ENCODE data around the gene SMYD3. TPM values are rescaled to one million over a fixed set of nuclear protein-coding genes. Genes with fewer than 3 reads are reported as not detected.

SMYD3 gene
- total RNA-seq, 1 experiment from 2014 or later, result 29.6 TPM

DNA sequence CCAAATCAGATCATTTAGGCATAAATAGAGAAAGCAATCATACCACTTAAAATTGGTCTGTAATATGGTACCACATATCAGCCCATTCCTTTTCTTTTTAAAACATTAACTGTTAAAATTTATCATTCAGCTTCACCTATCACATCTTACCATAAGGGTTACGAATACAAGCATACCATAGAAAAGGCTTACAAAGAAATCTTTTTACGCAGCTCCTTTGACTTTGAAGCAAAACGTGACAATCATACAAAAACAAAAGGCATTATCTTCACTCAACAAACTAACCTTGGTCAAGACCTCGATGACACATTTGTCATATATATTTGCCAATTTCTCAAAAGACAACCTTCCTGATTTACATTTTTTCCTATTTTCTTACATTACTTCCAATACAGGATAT is 169.0 kb downstream of the SMYD3 start:
- BruUV-seq (replicated peaks), result no TSS peak
- TF ChIP-seq EZH2 (IDR thresholded peaks at IDR 0.05; ENCODE audit: low read depth), result no peak
- TF ChIP-seq, protein P1, sequence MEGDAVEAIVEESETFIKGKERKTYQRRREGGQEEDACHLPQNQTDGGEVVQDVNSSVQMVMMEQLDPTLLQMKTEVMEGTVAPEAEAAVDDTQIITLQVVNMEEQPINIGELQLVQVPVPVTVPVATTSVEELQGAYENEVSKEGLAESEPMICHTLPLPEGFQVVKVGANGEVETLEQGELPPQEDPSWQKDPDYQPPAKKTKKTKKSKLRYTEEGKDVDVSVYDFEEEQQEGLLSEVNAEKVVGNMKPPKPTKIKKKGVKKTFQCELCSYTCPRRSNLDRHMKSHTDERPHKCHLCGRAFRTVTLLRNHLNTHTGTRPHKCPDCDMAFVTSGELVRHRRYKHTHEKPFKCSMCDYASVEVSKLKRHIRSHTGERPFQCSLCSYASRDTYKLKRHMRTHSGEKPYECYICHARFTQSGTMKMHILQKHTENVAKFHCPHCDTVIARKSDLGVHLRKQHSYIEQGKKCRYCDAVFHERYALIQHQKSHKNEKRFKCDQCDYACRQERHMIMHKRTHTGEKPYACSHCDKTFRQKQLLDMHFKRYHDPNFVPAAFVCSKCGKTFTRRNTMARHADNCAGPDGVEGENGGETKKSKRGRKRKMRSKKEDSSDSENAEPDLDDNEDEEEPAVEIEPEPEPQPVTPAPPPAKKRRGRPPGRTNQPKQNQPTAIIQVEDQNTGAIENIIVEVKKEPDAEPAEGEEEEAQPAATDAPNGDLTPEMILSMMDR (conservative IDR thresholded peaks at IDR 0.05), result no peak
- POLR2A ChIA-PET (ENCODE audit: unreplicated experiment), result no interaction called here

DNA sequence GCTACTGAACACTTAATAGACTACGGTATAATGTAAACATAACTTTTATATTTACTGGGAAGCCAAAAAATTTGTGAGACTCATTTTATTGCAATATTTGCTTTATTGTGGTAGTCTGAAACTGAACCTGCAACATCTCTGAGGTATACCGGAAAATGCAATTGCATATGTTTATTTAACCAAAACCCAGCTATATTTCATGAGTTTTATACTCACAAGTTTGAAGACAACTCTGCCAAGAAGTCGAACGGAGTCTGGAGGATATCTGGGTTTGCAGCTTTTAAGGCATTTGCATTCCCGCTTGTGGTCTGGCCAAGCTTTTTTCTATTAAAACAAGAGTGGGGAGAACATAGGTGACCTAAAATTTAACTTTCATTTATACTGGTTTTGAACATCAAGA is 171.9 kb downstream of the SMYD3 start:
- ChIA-PET CTCF (no interaction called here), POLR2A (ENCODE audit: unreplicated experiment) (no interaction called here)
- Histone ChIP-seq H3K4me3 (no peak overlapping the region), H3K9me2 (ENCODE audit: insufficient read depth) (no peaks in the 10 kb centered on the region), H3K36me3 (ENCODE audit: low read depth) (no peaks in the 10 kb centered on the region), H3F3A (ENCODE audit: insufficient read depth, low read depth) (no peaks in the 10 kb centered on the region), H3K4me2 (no peak overlapping the region), H3K27ac (no peak overlapping the region), H3K79me2 (ENCODE audit: low read depth) (no peaks in the 10 kb centered on the region), H3K27me3 (ENCODE audit: insufficient read depth, low read depth) (no peaks in the 10 kb centered on the region), H3K4me1 (replicated peaks; ENCODE audit: insufficient read depth) (no peaks in the 10 kb centered on the region), H4K20me1 (ENCODE audit: insufficient read depth) (no peaks in the 10 kb centered on the region), H3K9me3 (ENCODE audit: insufficient read depth, low read depth) (no peaks in the 10 kb centered on the region), H2AFZ (no peak overlapping the region)
- intact Hi-C loops (cut with micrococcal nuclease; ENCODE audit: unreplicated experiment), result no loop called here
- no peak for TF ChIP-seq EZH2 (IDR thresholded peaks at IDR 0.05; ENCODE audit: low read depth)
- TF ChIP-seq, protein P1 (conservative IDR thresholded peaks at IDR 0.05), result no peak
- no TSS peak for BruUV-seq (replicated peaks)
- DNase-seq, result no peak

More for the DNA sequence above, 169.0 kb downstream of the SMYD3 start:
- no peaks in the 10 kb centered on the region for H3K4me1 ChIP-seq (replicated peaks; ENCODE audit: insufficient read depth)
- intact Hi-C loops (cut with micrococcal nuclease; ENCODE audit: unreplicated experiment), result no loop called here
- no peak overlapping the region for H3K4me2 ChIP-seq
- H3K79me2 ChIP-seq (ENCODE audit: low read depth), result no peaks in the 10 kb centered on the region
- no peaks in the 10 kb centered on the region for H3K9me2 ChIP-seq (ENCODE audit: insufficient read depth)
- no peaks in the 10 kb centered on the region for H3K36me3 ChIP-seq (ENCODE audit: low read depth)
- H3K9me3 ChIP-seq (ENCODE audit: insufficient read depth, low read depth), result no peaks in the 10 kb centered on the region
- no peak for DNase-seq
- no peak overlapping the region for H3K27ac ChIP-seq
- H2AFZ ChIP-seq, result no peak overlapping the region
- no peaks in the 10 kb centered on the region for H3K27me3 ChIP-seq (ENCODE audit: insufficient read depth, low read depth)
- H3K4me3 ChIP-seq, result no peak overlapping the region
- H4K20me1 ChIP-seq (ENCODE audit: insufficient read depth), result no peaks in the 10 kb centered on the region
- H3F3A ChIP-seq (ENCODE audit: insufficient read depth, low read depth), result no peaks in the 10 kb centered on the region
- CTCF ChIA-PET, result no interaction called here

DNA sequence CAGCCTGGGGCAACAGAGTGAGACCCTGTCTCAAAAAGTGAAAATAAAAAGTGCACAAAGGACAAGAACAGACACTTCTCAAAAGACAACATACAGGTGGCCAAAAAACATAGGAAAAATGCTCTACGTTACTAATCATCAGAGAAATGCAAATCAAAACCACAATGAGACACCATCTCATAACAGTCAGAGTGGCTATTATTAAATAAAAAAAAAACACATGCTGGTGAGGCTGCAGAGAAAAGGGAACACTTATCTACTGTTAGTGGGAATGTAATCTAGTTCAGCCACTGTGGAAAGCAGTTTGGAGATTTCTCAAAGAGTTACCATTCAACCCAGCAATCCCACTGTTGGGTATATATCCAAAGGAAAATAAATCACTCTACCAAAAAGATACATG is 173.2 kb downstream of the SMYD3 start:
- H3K9me2 ChIP-seq (ENCODE audit: insufficient read depth), result no peaks in the 10 kb centered on the region
- no peak overlapping the region for H3K4me2 ChIP-seq
- H3K4me3 ChIP-seq, result no peak overlapping the region
- H3K36me3 ChIP-seq (ENCODE audit: low read depth), result no peaks in the 10 kb centered on the region
- POLR2A ChIA-PET (ENCODE audit: unreplicated experiment), result no interaction called here
- intact Hi-C loops (cut with micrococcal nuclease; ENCODE audit: unreplicated experiment), result no loop called here
- H3K27ac ChIP-seq, result no peak overlapping the region
- CTCF ChIA-PET, result no interaction called here
- H3K4me1 ChIP-seq (replicated peaks; ENCODE audit: insufficient read depth), result no peaks in the 10 kb centered on the region
- no peaks in the 10 kb centered on the region for H3K79me2 ChIP-seq (ENCODE audit: low read depth)
- BruUV-seq (replicated peaks), result no TSS peak
- TF ChIP-seq, protein P1 (conservative IDR thresholded peaks at IDR 0.05), result no peak
- TF ChIP-seq EZH2 (IDR thresholded peaks at IDR 0.05; ENCODE audit: low read depth), result no peak
- no peaks in the 10 kb centered on the region for H3K9me3 ChIP-seq (ENCODE audit: insufficient read depth, low read depth)
- H4K20me1 ChIP-seq (ENCODE audit: insufficient read depth), result no peaks in the 10 kb centered on the region
- no peak for DNase-seq
- no peak overlapping the region for H2AFZ ChIP-seq
- no peaks in the 10 kb centered on the region for H3K27me3 ChIP-seq (ENCODE audit: insufficient read depth, low read depth)
- H3F3A ChIP-seq (ENCODE audit: insufficient read depth, low read depth), result no peaks in the 10 kb centered on the region
